ENCODE results near the gene TANC1.

The TANC1 gene

DNA sequence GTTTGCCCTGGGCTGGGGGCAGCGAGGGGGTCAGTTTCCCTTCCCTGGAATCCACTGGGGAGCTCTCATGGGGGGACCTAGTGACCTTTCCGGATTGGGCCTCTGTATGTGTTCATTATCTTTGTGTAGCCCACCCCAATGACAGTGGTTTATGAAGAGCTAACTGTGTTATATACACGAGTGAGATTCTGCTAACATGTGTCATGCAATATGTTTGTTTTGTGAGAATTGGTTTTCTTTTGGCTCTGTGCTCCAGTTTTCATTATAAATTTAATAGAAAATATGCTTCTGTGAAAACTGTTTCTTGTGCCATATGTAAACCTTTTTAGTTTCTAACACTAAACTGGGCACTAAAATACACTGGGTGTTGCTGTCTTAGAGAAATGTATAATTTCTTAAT is 207.5 kb downstream of the TANC1 start:
- DNase-seq: no peak

DNA sequence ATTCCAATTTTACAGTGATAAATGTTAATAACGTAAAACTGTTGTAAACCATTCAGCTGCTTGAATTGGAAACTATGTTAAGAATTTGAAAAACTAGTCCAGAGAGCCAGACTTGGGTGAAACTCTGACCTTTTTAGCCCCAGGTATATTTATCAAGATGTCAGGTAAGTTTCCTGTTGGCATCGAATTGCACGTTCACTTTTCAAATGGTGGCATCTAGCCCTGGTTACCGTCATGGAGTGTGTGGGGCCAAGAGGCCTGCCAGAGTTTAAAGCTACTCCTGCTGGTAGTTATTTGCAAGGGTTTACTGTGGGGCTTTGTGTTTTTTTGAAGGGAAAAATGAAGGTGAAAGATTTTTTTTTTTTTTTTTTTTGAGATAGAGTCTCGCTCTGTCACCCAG is 208.1 kb downstream of the TANC1 start:
- DNase-seq: no peak

DNA sequence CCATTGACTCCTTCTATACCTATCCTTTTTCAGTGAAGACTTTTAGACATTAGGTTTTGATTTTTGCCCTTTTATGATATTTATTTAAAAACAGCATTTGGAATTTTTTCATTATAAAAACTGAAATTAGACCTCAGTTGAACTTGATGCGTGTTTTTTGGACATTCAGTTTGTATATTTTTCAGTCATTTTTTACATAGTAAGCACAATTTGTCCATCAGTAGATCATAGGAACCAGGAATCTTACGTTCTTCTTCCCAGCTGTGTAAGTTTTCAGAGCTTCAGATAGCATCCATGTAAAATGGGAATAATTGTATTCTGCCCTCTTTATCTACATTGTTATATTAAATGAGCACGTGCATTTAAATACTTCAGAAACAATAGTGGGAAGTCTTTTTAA is 208.9 kb downstream of the TANC1 start:
- no peak for DNase-seq

DNA sequence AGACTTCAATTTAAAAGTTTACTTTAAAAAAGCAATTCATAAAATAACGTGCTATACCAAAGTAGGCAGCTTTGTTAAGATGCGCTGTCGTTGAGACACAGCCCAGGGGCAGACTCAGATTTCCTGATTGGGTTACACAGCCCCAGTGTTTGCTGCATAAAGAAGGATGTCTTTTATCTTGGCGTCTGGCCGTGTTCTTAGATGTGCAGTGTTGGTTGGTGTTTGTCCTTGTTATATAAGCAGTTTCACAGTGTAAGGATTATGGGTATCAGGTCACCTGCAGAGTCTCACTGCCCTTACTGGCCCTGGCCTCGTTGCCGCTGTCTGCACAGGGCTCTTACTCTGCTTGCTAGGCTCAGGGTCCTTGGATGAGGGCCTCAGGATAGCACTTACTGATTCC is 209.5 kb downstream of the TANC1 start:
- DNase-seq: no peak

DNA sequence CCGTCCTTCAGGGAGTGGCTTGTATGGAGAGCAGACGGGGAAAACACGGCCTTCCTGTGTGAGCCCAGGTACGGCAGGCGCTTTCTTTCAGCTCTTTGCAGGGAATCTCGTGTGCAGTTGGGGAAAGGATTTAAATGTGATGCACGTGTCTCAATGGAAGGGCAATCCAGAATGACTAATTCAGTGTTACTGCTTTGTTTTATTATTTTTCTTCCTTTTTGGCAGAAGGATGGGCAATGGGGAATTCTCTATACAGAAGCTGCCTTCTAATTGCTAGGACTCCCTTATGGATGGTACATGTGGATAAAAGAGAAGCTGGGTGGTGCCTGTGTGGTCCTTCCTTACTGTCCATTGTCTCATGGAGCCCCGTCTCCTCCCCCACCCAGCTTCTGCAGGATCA is 210.7 kb downstream of the TANC1 start:
- no peak for DNase-seq

DNA sequence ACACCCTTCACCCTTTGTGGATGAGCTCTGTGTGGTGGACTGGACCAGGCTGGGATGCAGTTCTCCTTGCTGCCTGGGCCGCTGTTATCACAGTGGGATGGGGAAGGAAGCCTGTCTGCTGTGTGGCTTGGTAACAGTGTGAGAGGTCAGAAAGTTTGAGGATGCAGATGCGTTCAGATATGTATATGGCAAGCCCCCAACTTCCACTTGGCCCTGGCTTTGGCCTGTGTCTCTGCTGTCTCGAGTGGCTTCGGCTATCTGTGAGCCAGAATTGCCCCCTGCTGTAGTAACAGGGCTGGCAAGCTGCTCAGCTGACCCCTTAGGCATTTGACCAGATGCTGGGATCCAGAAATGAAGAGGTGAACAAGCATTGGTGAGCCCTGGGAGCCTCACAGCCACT is 211.3 kb downstream of the TANC1 start:
- DNase-seq: no peak

DNA sequence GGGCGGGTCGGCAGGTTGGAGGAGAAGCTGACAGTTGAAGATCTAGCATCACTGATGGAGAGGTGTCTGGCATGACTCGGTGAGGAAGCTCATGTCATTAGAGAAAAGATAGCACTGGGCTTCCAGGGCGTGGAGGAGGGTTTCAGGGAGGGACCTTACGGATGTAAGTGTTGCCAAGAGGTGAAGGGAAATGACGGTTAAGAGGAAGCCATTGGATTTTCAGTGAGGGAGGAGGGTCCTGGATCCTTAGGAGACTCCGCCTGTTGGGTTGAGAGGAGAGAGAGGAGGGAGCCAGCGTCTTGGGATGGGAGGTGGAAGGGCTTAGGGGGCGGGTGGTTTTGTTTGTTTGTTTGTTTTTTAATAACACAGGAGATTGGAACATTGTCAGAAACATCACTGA is 214.9 kb downstream of the TANC1 start:
- no peak for DNase-seq

DNA sequence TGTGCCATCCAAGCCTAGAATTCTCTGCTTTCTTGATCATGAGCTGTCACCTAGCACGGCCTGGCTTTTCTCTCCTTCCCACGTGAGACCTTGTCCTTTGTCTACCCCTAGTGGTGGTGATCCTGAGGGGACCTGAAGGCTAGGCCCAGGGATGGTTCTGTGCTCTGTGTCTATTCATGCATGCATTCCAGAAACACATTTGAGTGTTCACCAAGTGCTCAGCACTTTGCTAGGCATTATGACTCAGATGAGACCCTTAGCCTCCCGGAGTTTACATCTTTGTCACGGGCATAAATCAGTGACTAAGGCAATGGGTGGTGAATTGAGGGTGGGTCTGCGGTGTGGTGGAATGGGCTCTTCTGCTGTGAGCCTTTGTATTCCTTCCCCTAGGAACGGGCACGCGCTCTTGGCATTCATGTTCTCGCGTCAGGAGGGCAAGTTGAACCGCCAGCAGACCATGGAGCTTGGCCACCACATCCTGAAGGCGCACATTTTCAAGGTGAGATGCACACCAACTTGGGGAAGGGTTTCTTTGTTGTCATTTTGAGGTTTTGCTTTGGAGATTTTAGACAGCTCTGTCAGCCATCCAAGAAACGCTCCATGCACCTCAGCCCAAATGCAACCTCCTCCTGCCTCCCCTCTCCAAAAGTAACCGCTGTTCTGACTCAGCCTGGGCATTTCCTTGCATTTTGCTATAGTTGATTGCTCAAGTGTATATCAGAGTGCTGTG is 217.1 kb downstream of the TANC1 start:
- no peak for DNase-seq

DNA sequence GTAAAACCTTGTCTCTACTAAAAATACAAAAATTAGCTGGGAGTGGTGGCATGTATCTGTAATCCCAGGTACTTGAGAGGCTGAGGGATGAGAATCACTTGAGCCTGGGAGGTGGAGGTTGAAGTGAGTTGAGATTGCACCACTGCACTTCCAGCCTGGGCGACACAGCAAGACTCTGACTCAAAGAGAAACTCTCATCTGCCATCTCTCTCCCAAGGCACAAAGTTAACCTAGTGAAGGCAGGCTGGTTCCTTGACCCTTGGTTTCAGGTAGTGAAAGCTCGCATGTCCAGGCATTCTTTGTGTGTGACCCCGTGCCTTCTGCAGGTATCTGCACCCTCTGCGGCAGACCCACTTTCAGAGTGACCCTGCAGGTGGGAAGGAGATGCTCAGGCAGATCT is 218.0 kb downstream of the TANC1 start:
- DNase-seq: no peak

DNA sequence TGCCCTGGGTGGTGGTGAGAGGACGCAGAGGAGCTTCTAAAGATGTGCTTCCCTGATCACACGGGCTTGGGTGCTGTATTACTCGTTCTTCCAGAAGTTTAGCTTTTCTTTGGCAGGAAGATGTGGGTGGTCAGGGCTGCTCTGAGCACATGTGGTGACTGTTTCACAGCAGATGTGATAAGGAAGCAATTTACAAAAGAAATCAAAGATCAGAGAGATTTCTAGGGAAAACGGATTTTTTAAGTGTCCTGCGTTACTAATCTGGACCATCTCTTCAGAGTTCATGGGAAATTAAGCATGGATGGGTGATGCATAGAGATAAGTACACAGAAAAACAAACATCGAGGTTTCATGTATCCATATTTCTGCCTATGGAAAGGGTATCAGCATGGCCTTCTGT is 218.7 kb downstream of the TANC1 start:
- no peak for DNase-seq

DNA sequence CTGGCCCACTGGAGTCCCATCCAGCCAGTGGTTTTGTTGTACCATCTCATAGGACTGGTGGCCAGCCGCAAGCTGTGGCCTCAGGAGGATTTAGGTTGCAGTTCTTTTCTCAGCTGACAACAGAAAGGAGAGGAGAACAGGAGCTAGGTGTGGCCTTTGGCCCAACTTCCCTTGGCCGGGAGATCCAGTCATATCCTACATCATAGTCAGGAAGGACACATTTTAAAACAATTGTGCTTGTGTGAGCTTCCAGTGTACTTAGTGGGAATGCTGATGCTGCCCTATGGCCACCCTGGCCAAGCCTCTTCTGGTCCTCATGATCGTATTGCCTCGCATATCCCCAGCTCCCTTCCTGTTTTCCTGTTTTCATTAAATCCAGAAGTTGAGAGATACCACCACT is 220.0 kb downstream of the TANC1 start:
- DNase-seq: no peak

DNA sequence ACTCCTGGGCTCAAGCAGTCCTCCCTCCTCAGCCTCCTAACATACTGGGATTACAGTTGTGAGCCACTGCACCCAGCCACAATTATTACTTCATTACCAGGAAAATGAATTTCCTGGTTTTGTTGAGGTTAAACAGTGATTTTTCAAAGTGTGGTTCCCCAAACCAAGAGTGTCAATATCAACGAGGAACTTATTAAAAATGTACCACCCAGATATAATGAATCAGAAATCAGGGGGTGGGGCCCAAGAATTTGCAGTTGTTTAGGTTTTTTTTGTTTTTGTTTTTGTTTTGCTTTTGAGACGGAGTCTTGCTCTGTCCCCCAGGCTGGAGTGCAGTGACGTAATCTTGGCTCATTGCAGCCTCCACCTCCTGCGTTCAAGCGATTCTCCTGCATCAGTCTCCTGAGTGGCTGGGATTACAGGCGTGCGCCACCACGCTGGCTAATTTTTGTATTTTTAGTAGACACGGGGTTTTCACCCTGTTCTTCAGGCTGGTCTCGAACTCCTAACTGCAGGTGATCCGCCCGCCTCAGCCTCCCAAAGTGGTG is 224.0 kb downstream of the TANC1 start:
- DNase-seq: no peak

DNA sequence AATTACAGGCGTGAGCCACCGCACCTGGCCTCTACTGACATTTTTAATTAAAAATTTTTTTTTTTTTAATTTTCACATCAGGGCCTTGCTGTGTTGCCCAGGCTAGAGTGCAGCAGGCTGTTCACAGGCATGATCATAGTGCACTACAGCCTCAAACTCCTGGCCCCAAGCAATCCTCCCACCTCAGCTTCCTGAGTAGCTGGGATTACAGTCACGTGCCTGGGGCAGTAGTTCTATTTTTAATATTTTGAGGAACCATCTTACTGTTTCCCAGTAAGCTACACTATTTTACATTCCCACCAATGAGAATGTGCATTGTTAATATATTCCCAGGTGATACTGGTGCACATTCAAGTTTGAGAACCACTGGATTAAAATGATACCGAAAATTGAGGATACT is 225.4 kb downstream of the TANC1 start:
- DNase-seq: no peak

DNA sequence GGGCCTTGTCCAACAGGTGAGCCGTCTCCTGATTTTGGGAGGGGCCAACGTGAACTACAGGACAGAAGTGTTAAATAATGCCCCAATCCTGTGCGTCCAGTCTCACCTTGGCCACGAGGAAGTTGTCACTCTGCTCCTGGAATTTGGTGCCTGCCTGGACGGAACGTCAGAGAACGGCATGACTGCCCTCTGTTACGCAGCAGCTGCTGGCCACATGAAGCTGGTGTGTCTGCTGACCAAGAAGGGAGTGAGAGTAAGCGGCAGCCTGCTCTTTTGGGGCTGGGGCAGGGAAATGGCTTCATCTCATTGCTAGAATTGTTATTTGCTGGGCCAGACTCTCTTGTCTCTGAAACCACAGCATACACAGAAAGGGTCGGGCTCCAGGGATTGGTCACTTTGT is 225.8 kb downstream of the TANC1 start:
- DNase-seq: no peak

DNA sequence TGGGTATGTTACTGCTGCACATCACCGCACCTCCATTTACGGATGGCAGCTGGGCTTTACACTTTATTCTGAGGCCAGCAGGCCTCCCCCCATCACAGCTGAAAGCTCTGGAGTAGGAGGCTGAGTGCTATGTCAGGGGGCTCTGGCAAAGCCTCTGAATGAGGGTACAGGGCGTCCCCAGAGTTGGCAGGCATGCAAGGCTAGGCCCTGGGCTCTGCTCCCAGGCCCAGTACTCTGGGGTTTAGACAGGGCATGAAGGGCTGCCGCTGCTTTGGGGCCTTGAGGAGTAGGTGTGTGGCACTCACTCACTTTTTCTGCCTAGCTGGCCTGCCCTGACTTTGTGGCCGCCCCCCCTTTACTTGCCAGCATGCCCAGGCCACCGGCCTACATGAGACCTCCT is 227.3 kb downstream of the TANC1 start:
- no peak for DNase-seq

DNA sequence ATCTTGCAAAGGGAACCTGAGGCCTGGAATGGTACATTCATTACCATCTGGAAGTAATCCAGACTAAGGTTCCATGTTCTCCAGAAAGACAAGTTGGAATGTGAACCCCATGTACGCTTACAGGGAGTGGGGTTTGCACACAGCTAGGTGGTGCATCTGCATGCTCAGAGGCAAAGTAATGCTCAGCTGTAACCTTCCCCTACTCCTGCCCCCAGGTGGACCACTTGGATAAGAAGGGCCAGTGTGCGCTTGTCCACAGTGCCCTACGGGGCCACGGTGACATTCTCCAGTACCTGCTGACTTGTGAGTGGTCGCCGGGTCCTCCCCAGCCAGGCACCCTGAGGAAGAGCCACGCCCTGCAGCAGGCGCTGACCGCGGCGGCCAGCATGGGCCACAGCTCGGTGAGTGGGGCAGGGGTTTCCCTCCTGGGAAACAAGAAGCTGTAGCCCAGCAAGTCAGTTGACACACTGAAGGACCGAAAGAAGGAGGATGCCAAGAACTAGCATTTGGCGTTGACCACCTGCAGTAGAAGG is 228.0 kb downstream of the TANC1 start:
- no peak for DNase-seq

DNA sequence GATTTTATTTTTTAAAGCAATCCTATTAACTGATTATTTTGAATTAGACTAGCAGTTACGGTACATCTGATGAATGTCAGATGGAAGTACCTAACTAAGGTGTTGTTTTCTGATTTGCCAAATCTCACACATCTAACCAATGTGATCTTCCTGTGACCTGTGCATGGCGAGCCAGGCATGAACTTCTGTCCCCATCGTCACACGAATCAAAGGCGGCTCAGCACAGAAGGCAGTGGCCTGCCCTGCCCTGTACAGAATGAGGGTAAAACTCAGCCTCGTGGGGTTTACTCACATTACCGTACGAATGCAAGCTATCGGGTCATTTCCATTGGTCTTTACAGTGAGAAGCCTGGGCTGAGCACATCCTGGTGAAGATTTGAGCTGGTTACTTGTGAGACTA is 230.8 kb downstream of the TANC1 start:
- no peak for DNase-seq

DNA sequence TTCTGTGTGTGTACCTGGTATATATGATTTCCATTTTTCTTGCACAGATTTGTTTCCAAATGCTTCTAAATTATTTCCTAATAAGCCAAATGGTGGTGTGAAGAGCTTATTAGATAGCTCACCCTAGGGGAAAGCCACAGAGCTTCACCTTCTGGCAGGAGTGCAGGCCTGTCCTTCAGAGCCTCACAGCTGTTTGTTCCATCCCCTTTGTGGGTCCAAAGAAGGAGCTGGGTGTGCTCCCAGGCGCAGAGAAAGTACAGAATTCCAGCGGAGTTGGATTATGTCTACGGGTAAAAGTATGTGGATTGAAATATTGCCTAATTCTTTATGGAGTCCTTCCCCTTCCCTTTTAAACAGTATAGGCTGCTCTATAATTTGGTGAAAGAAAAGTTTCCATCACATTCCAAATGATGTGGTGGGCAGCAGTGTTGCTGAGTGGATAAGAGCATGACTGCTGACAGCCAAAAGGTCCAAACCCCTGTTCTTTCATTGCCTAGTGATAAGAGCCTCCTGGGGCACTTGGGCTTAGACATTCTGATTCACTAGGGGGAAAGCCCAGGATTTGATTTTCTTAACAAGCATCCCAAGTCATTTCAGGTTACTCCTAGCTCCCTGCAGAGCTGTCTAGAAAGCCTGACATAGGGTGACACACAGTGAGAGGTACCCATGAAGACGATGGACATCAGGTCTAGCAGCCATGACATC is 231.5 kb downstream of the TANC1 start:
- DNase-seq: no peak

DNA sequence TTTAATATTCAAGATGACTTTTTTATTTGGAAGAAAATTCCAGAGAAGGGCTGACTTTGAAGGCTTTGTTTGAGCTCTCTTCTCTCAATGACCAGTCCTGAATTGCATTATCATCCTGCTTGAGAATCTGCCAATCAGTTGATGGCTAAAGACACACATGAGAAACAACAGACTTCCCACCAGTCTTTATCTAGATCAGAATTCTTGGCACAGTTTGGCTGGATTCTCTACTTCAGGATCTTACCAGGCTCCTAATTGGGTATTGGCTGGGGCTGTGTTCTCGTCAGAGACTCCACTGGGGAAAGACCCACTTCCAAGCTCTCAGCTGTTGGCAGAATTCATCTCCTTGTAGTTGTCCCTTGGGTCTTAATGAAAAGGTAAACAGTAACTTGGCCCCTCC is 232.1 kb downstream of the TANC1 start:
- DNase-seq: no peak

DNA sequence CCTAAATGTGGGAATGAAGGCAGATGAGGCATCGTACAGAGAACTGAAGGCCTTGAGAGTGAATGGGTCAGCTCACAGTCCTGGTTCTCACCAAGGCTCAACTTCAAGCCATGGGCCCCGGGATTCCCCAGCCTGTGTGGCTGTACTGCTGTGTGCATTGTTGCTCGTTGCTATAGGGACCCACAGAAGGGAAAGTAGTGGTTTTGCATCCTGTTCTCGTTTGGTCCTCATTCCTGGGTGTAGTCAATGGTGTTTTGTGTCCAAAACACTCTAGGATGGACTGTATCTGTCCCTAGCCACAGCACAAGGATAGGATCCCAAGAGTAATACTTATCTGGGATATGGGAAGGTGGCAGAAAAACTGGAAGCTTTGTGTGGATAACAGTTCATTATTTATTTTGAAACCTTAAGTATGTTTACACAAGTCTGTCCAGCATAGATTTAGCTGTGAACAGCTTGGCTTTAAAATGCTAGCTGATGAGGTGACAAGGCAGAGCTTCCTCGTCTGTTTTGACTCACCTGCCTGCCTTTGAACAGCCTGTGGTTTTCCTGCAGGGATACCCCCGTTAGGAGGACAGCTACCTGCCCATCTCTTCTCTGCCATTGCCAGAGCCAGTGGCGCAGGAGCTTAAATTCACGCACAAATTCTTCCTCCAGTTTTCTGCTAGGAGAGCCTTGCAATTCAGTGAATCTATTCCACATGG is 233.1 kb downstream of the TANC1 start:
- no peak for DNase-seq

DNA sequence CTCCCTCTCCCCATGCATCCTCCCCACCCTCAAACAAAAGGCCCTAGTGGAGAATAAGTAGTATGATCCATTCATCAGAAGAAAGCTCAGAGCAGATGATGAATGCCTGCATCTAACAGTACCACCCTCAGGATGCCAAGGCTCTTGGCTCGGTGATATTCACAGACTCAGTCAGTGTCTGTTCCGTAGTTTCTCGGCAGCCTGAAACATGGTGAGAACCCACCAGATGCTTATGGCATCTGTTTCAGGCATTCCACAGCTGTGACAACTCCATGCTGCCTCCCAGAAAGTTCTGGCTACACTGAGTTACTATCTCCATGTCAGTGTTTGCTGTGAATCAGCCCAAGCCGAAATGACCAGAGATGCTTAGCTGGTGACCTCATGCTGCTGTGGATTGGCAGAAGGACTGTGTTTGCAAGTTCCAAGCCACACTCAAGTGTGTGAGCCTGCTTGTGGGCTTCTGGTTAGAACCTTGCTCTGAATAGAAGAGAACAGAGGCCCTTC is 234.2 kb downstream of the TANC1 start:
- DNase-seq: no peak

DNA sequence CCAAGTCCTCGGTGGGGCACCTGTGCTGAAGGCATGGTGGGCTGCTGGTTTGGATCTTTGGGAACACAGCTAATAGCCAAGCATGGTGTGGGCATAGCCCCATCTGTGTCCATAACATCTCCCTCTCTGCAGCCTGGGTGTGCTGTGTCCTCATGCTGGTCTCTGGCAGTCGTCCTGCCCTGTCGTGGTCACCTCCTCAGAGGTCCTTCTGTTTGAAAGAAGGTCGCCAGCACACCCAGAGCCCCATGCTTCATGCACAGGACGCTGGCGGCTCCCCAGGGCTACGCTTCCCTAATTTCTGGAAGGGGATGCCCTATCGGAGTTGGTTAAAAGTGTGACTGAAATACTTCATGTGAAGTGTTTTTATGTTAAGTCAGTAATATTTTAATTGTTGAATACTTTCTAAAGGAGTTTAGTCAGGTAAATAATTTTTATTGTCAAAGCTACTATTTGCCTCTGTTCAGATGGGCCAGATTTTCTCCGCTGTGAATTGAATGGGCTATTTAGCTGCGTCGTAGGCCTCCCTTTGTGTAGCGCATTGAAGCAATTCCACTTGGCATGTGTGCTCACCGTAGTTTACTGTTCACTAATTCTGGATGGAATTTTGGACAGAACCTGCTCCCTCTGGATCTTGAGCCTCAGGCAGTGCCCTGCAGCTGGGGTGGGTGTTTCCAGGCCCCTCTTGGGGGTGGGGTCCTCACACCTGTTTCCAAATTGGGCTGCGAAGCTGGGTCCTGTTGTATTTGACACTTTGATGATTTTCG is 236.1 kb downstream of the TANC1 start:
- no peak for DNase-seq
